ENCODE results near the gene CYB5R3.

- no peak for TF ChIP-seq CTCF (conservative IDR thresholded peaks at IDR 0.05)
- TF ChIP-seq EZH2 (IDR thresholded peaks at IDR 0.05; ENCODE audit: low read depth) = no peak
Observed at GRCh38 chr22:42615092-42615859, 33.9 kb downstream of the CYB5R3 start.

Measured in PC-9 (cell line).